ENCODE data around the gene NACC2. TPM values are rescaled to one million over a fixed set of nuclear protein-coding genes. Genes with fewer than 3 reads are reported as not detected.

NACC2 gene
- total and polyA plus RNA-seq, 9 of the 15 experiments (the other 6 are each of a cell fraction or from before 2014, with no cell fraction given), result 0.70 to 25.1 (median 5.6) TPM

GRCh38 chr9:135985889-135986288, 109.2 kb downstream of the NACC2 start:
- H3K4me1 ChIP-seq (replicated peaks in 1 of 2; ENCODE audit: control insufficient read depth in 2 of 2, insufficient read depth in 2 of 2, low read length in 2 of 2), result peaks cover 27 to 82% of the 10 kb centered on the region in 2 experiments
- DNase-seq (ENCODE audit: extremely low read depth in 1 of 4, low spot score in 3 of 4) (no peak), FAIRE-seq (no peak), ATAC-seq (no peak)
- ChIA-PET CTCF (ENCODE audit: low intra/inter-chr PET ratio) (no interaction called here), POLR2A (interaction anchor here (0.6 kb wide), 1 partner anchor 116 kb away, joined by 3 read pairs; no protein-coding TSS in a partner anchor)
- H2AFZ ChIP-seq (ENCODE audit: low read depth, low read length), result peak overlapping the region; percentile 28; the same call in 1 of the 2 replicates
- H4K20me1 ChIP-seq (replicated peaks; ENCODE audit: control insufficient read depth, insufficient read depth, low read length), result 0 out of 2 replicates have a peak, but pooled peaks cover under 1% of the 10 kb centered on the region
- 94% methylated on average over 17 of the region's 21 CpGs for WGBS (ENCODE audit: insufficient coverage, low coverage, missing lambda C conversion rate)
- no peak overlapping the region for H3K4me3 ChIP-seq
- H3K27ac ChIP-seq (ENCODE audit: extremely low read depth, low read depth, low read length), result no peak overlapping the region
- H3K36me3 ChIP-seq (ENCODE audit: control insufficient read depth, insufficient read depth, low read length), result no peaks in the 10 kb centered on the region
- H3K9me3 ChIP-seq (replicated peaks; ENCODE audit: control insufficient read depth, insufficient read depth, low read depth, low read length), result no peaks in the 10 kb centered on the region
- H3K79me2 ChIP-seq (ENCODE audit: control insufficient read depth, insufficient read depth, low read length), result no peaks in the 10 kb centered on the region
- in situ Hi-C loops (cut with MboI) (no loop called here), intact Hi-C loops (cut with micrococcal nuclease) (no loop called here)
- peak overlapping the region in 1 of 2 experiments; percentile 87; a peak in 2 of 4 replicates for H3K9ac ChIP-seq (ENCODE audit: insufficient read depth in 1 of 2, low read depth in 2 of 2, low read length in 2 of 2)
- peaks cover 4 to 20% of the 10 kb centered on the region in 2 experiments; a peak in 4 of 5 replicates for H3K27me3 ChIP-seq (ENCODE audit: control insufficient read depth in 2 of 2, insufficient read depth in 2 of 2, low read length in 2 of 2)
- no peaks in the 10 kb centered on the region for H3K9me1 ChIP-seq (ENCODE audit: control insufficient read depth, insufficient read depth, low read length)
- no peak overlapping the region for H3K4me2 ChIP-seq (ENCODE audit: insufficient read depth, low read length)
- BruUV-seq (replicated peaks), result no TSS peak
- no peak for TF ChIP-seq KLF6 (CRISPR knock-in tag; IDR thresholded peaks at IDR 0.05; ENCODE audit: borderline replicate concordance)
- TF ChIP-seq HDGF (IDR thresholded peaks at IDR 0.05), result no peak
- TF ChIP-seq ZNF253 (CRISPR knock-in tag; conservative IDR thresholded peaks at IDR 0.05), result no peak
- no peak for TF ChIP-seq REST (IDR thresholded peaks at IDR 0.05; ENCODE audit: borderline replicate concordance)
- no peak for TF ChIP-seq REST (CRISPR knock-in tag; IDR thresholded peaks at IDR 0.05; ENCODE audit: low read depth)
- TF ChIP-seq CHD1 (IDR thresholded peaks at IDR 0.05; ENCODE audit: low read length), result no peak
- no peak for TF ChIP-seq FOXK1 (CRISPR knock-in tag; IDR thresholded peaks at IDR 0.05; ENCODE audit: borderline replicate concordance)
- no peak for TF ChIP-seq PTRF (tag; IDR thresholded peaks at IDR 0.05)
- TF ChIP-seq SMAD3 (CRISPR knock-in tag; conservative IDR thresholded peaks at IDR 0.05), result no peak
- TF ChIP-seq SRSF1 (IDR thresholded peaks at IDR 0.05; ENCODE audit: low read depth, low read length), result no peak
- no peak for TF ChIP-seq MITF (IDR thresholded peaks at IDR 0.05)
- TF ChIP-seq ZNF551 (CRISPR knock-in tag; IDR thresholded peaks at IDR 0.05), result no peak
- TF ChIP-seq HDAC1 (IDR thresholded peaks at IDR 0.05), result no peak
- TF ChIP-seq RBM22 (IDR thresholded peaks at IDR 0.05; ENCODE audit: low read depth, low read length, poor library complexity, severe bottlenecking), result no peak
- TF ChIP-seq ZNF778 (CRISPR knock-in tag; IDR thresholded peaks at IDR 0.05), result no peak
- TF ChIP-seq HOXB6 (CRISPR knock-in tag; IDR thresholded peaks at IDR 0.05; ENCODE audit: borderline replicate concordance), result no peak

Data from K562 (cell line).